GM12878 (cell line): Measurements from ENCODE around the gene RASAL2. TPM values are rescaled to one million over a fixed set of nuclear protein-coding genes. Genes with fewer than 3 reads are reported as not detected.

Experiments
- ATAC-seq: fragments of 200-7000 bp; cut with Tn5 transposase; 3 replicates; pipeline ENCODE4 v1.9.1; 2020; ENCODE audit warnings: mild to moderate bottlenecking, moderate library complexity
- BruUV-seq: library from RNA; stranded (reverse); fragments of 400-500 nt; replicated peaks from 2 replicates; lab custom pipeline; 2021; lab: Mats Ljungman, UMichigan
- CTCF ChIA-PET: fragments of 300-600 bp; sonication (Branson Sonifier 250); formaldehyde crosslinking; extraction: SDS; loops from one replicate; lab custom pipeline; 2021; ENCODE audit warnings: inconsistent platforms; lab: Yijun Ruan, JAX
- POLR2A ChIA-PET: fragments of 350-600 bp; formaldehyde crosslinking; extraction: SDS; loops from one replicate; lab custom pipeline; 2021; ENCODE audit warnings: inconsistent platforms; lab: Charles Lee
- RAD21 ChIA-PET: fragments of 300-600 bp; sonication (Branson Sonifier 250); formaldehyde crosslinking; loops from one replicate; lab custom pipeline; 2023; ENCODE audit warnings: antibody characterized with exemption; ENCODE audit not compliant: unreplicated experiment; lab: Charles Lee
- SMC1A ChIA-PET: fragments of 300-600 bp; sonication (Branson Sonifier 250); formaldehyde crosslinking; loops from one replicate; lab custom pipeline; 2023; ENCODE audit not compliant: unreplicated experiment, uncharacterized antibody; lab: Charles Lee
- DNase-seq: peaks from one replicate; pipeline ENCODE4 v3.0.0-alpha.2; 2011; ENCODE audit warnings: low read depth, low spot score
- FAIRE-seq: peaks from 3 replicates; lab custom pipeline; 2011; peaks lifted over from hg19 to GRCh38; lab: Jason Lieb, UNC
- H2AFZ ChIP-seq: 2 replicates; pipeline ENCODE4 v1.6.0; 2011; ENCODE audit warnings: low read depth, low read length, control low read depth; ENCODE audit not compliant: control insufficient read depth
- H3K27ac ChIP-seq: 2 replicates; pipeline ENCODE4 v1.5.1; 2011; ENCODE audit warnings: control low read depth; ENCODE audit not compliant: control insufficient read depth, insufficient read depth
- H3K27me3 ChIP-seq, 2 experiments: replicated peaks in 1 of 2; 2 replicates each; pipeline versions ENCODE4 v1.6.0 to v1.6.1; 2011; ENCODE audit warnings: low read length in 1 of 2; ENCODE audit not compliant: control insufficient read depth in 2 of 2, insufficient read depth in 2 of 2
- H3K36me3 ChIP-seq, 2 experiments: 2 replicates each; pipeline ENCODE4 v1.5.1; 2011; ENCODE audit warnings: low read length in 1 of 2; ENCODE audit not compliant: control insufficient read depth in 2 of 2, insufficient read depth in 2 of 2
- H3K4me1 ChIP-seq: 2 replicates; pipeline ENCODE4 v1.6.1; 2011; ENCODE audit warnings: mild to moderate bottlenecking, low read length, moderate library complexity, mixed read lengths; ENCODE audit not compliant: control insufficient read depth, insufficient read depth
- H3K4me2 ChIP-seq: 2 replicates; pipeline ENCODE4 v1.6.0; 2011; ENCODE audit warnings: control low read depth; ENCODE audit not compliant: control insufficient read depth, insufficient read depth
- H3K4me3 ChIP-seq: fragments of 200-600 bp; sonication (generic); 2 replicates; pipeline ENCODE4 v1.5.1; 2016
- H3K79me2 ChIP-seq: 2 replicates; pipeline ENCODE4 v1.6.0; 2011; ENCODE audit warnings: low read length; ENCODE audit not compliant: control insufficient read depth, insufficient read depth
- H3K9ac ChIP-seq: 2 replicates; pipeline ENCODE4 v1.8.0; 2011; ENCODE audit warnings: low read length, control low read depth, mixed read lengths; ENCODE audit not compliant: control insufficient read depth, insufficient read depth
- H3K9me3 ChIP-seq: replicated peaks from 3 replicates; pipeline ENCODE4 v1.5.1; 2011; ENCODE audit warnings: mild to moderate bottlenecking, low read length; ENCODE audit not compliant: control insufficient read depth, insufficient read depth
- H4K20me1 ChIP-seq: 2 replicates; pipeline ENCODE4 v1.6.0; 2011; ENCODE audit not compliant: control insufficient read depth, insufficient read depth
- BRCA1 ChIP-seq: IDR thresholded peaks from 2 replicates; pipeline ENCODE4 v1.6.1; 2011; ENCODE audit warnings: low read depth, low read length, improper control_type of control experiment
- CBFB ChIP-seq: IDR thresholded peaks from 2 replicates; pipeline ENCODE4 v1.6.1; 2016; ENCODE audit warnings: antibody characterized with exemption, low read depth
- CEBPB ChIP-seq, 2 experiments: fragments of 150-350 bp in 1 of 2; IDR thresholded peaks; 2 replicates each; pipeline ENCODE4 v1.6.1; 2012 to 2014; ENCODE audit warnings: low read depth in 2 of 2, low read length in 2 of 2, borderline replicate concordance in 1 of 2, inconsistent platforms in 1 of 2
- FOXM1 ChIP-seq: IDR thresholded peaks from 2 replicates; pipeline ENCODE4 v1.6.1; 2012; ENCODE audit warnings: low read depth, mild to moderate bottlenecking, inconsistent platforms, low read length, moderate library complexity
- KAT2A ChIP-seq: conservative IDR thresholded peaks from 2 replicates; pipeline ENCODE4 v1.6.1; 2011; ENCODE audit warnings: low read depth, low read length; ENCODE audit not compliant: control insufficient read depth
- MXI1 ChIP-seq: fragments of 150-350 bp; IDR thresholded peaks from 2 replicates; pipeline ENCODE4 v1.6.1; 2011; ENCODE audit warnings: low read depth, mild to moderate bottlenecking, inconsistent platforms, low read length, improper control_type of control experiment
- NFIC ChIP-seq: IDR thresholded peaks from 2 replicates; pipeline ENCODE4 v1.6.1; 2012; ENCODE audit warnings: low read depth, mild to moderate bottlenecking, inconsistent platforms, low read length, moderate library complexity
- NKRF ChIP-seq: fragments of 450-650 bp; conservative IDR thresholded peaks from 2 replicates; pipeline ENCODE4 v1.6.1; 2017; ENCODE audit warnings: mild to moderate bottlenecking, moderate library complexity
- NR2C1 ChIP-seq: fragments of 450-650 bp; IDR thresholded peaks from 2 replicates; pipeline ENCODE4 v1.6.1; 2017; ENCODE audit warnings: antibody characterized with exemption, mild to moderate bottlenecking, moderate library complexity
- RB1 ChIP-seq: fragments of 450-650 bp; formaldehyde crosslinking; IDR thresholded peaks from 2 replicates; pipeline ENCODE4 v1.6.1; 2017; ENCODE audit warnings: mild to moderate bottlenecking, borderline replicate concordance
- SPI1 ChIP-seq: IDR thresholded peaks from 2 replicates; pipeline ENCODE4 v1.6.1; 2011; ENCODE audit warnings: low read depth, mild to moderate bottlenecking, low read length, moderate library complexity, borderline replicate concordance; ENCODE audit not compliant: insufficient read depth
- TAF1 ChIP-seq: IDR thresholded peaks from 2 replicates; pipeline ENCODE4 v1.6.1; 2011; ENCODE audit warnings: mild to moderate bottlenecking, low read depth, low read length, borderline replicate concordance
- TARDBP ChIP-seq: IDR thresholded peaks from 2 replicates; pipeline ENCODE4 v1.6.1; 2016; ENCODE audit warnings: borderline replicate concordance
- WRNIP1 ChIP-seq: IDR thresholded peaks from 2 replicates; pipeline ENCODE4 v1.6.1; 2011; ENCODE audit warnings: low read depth, low read length, improper control_type of control experiment, borderline replicate concordance
- ZZZ3 ChIP-seq: IDR thresholded peaks from 2 replicates; pipeline ENCODE4 v1.6.1; 2011; ENCODE audit warnings: low read depth; ENCODE audit not compliant: control insufficient read depth, insufficient read length
- WGBS: methylation state at CpG from one replicate; pipeline ENCODE4 v1.1.6; 2016; ENCODE audit warnings: low lambda C conversion rate; ENCODE audit not compliant: insufficient replicate concordance, insufficient coverage; ENCODE audit errors: missing lambda C conversion rate; 5-methylcytosine and 5-hydroxymethylcytosine counted together
- in situ Hi-C: fragments of 300-500 bp; cut with MboI; formaldehyde crosslinking; loops from 9 replicates; pipeline ENCODE4 v1.14.3; 2018; ENCODE audit warnings: mixed read lengths
- intact Hi-C: fragments of 100-400 bp; cut with micrococcal nuclease; formaldehyde crosslinking; loops from one replicate; pipeline ENCODE4 v1.14.2; 2022; ENCODE audit not compliant: unreplicated experiment
- polyA plus RNA-seq, 11 experiments: library from polyadenylated mRNA; depleted of rRNA in 4 of 11; unstranded in 6 of 11; stranded (reverse) in 5 of 11; fragments of >200 nt; fragmentation: Nextera tagmentation in 4 of 11; fragmentation: Illumina TruSeq in 1 of 11; extraction: Ambion mirVana in 4 of 11; extraction: Trizol in 1 of 11; gene quantifications; 1 replicate in 1 of 11; 2 replicates in 10 of 11; pipeline versions ENCODE4 v1.2.1 to v1.2.3, GENCODE V29; 2011 to 2016; ENCODE audit warnings: inconsistent platforms in 2 of 11, missing spikeins in 2 of 11, low read depth in 1 of 11
- total RNA-seq, 4 experiments: library from RNA; depleted of rRNA in 3 of 4; stranded (reverse); fragments of >200 nt in 3 of 4; fragmentation: Illumina TruSeq in 1 of 4; extraction: Trizol in 1 of 4; gene quantifications; 2 replicates each; pipeline versions ENCODE4 v1.2.1 to v1.2.3, GENCODE V29; 2013 to 2021

Gene RASAL2
- total and polyA plus RNA-seq, 10 of the 15 experiments (the other 5 are each of a cell fraction or from before 2014, with no cell fraction given) = 0.02 to 6.9 (median 0.17) TPM; not detected in 1

GRCh38 chr1:178301141-178301540 lies 207.2 kb downstream of the RASAL2 start:
- BruUV-seq = no TSS peak
- Histone ChIP-seq H3K9ac (no peak overlapping the region), H3K36me3 (no peaks in the 10 kb centered on the region), H4K20me1 (no peaks in the 10 kb centered on the region), H3K27ac (no peak overlapping the region), H3K4me3 (no peak overlapping the region), H3K4me1 (no peaks in the 10 kb centered on the region), H3K4me2 (no peak overlapping the region), H3K27me3 (no peaks in the 10 kb centered on the region), H3K9me3 (no peaks in the 10 kb centered on the region), H3K79me2 (no peaks in the 10 kb centered on the region), H2AFZ (no peak overlapping the region)
- ChIA-PET POLR2A (no interaction called here), SMC1A (interaction anchor here (1.4 to 3.2 kb wide), 3 partner anchors 10 to 200 kb away, joined by 3 to 18 read pairs (median 14); no protein-coding TSS in a partner anchor), CTCF (interaction anchor here (1.0 to 3.8 kb wide), 12 partner anchors 9 to 592 kb away, joined by 3 to 110 read pairs (median 6); no protein-coding TSS in a partner anchor), RAD21 (interaction anchor here (1.9 kb wide), 1 partner anchor 10 kb away, joined by 8 read pairs; no protein-coding TSS in a partner anchor)
- 0% methylated on average over 1 of the region's 1 CpG for WGBS
- no peak for FAIRE-seq
- in situ Hi-C loops (no loop called here), intact Hi-C loops (no loop called here)
- no peak for ATAC-seq
- no peak for DNase-seq
- no peak for TF ChIP-seq NFIC
- TF ChIP-seq MXI1 = no peak
- TF ChIP-seq SPI1 = no peak
- TF ChIP-seq KAT2A = no peak
- no peak for TF ChIP-seq CEBPB (IDR thresholded peaks at IDR 0.05; ENCODE audit: borderline replicate concordance in 1 of 2, low read depth in 2 of 2, low read length in 2 of 2)
- no peak for TF ChIP-seq RB1
- TF ChIP-seq TAF1 = no peak
- TF ChIP-seq WRNIP1 = no peak
- TF ChIP-seq CBFB = no peak
- no peak for TF ChIP-seq ZZZ3
- TF ChIP-seq TARDBP = no peak
- TF ChIP-seq NKRF = no peak
- TF ChIP-seq NR2C1 = no peak
- no peak for TF ChIP-seq FOXM1
- no peak for TF ChIP-seq BRCA1
